Inferior parietal cortex (tissue), 1 donor: ENCODE measurements around the gene SLC35A4.
"Not testable (repeated sequence)": the region's sequence is repeated elsewhere in the genome, so short reads cannot be mapped to it uniquely, and the experiment has no call there.

Experiments
- DNase-seq: peaks from one replicate; pipeline ENCODE4 v3.0.0-alpha.2; 2016; ENCODE audit errors: extremely low spot score

SLC35A4 gene

DNA sequence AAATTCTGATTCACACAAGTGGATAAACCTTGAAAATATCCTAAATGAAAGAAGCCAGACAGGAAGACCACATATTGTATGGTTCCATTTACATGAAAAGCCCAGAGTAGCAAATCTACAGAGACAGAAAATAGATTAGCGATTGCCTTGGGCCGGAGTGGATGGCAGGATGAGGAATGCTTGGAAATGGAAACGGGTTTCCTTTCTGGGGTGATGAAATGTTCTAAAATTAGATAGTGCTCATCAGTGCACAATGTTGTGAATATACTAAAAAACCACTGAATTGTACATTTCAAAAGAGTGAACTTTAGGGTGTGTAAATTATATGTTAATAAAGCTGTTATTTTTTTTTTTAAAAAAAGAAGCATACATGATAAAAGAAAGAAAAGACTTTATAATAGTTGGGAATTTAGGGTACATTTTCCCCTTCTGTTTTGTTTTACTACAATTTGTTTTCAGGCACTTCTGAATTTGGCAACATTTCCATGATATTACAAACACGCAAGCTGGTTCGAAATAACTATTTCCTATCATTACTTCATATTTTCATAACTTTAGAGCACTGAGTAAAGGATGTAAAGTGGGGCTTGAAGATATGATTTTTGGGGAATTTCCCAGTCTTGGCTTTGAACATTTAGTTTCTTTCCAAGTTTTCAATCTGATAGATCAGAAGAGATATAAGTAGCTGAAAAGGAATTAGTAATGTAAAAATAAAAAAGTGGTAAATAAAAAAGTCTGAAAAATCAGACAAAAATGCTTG is 23.9 kb downstream of the SLC35A4 start:
- no peak for DNase-seq

DNA sequence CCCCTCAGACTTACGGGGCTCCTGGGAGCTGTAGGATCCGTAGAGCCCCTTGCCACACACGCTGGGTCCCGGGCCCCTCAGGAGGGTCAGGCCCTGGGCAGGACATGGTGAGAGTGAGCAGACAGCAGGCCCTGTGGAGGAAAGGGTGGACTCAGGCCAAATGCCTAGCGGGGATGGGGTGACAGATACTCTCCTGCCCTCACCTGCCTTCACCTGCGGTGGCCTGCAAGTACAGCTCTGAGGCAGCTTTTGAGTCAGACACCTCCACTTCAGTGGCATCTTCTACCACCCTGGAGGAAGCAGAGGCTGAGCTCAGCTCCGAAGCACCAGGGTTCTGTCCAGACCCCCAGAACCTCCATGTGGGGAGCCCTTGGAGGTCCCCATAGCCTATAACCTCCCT is 26.2 kb downstream of the SLC35A4 start:
- no peak for DNase-seq

DNA sequence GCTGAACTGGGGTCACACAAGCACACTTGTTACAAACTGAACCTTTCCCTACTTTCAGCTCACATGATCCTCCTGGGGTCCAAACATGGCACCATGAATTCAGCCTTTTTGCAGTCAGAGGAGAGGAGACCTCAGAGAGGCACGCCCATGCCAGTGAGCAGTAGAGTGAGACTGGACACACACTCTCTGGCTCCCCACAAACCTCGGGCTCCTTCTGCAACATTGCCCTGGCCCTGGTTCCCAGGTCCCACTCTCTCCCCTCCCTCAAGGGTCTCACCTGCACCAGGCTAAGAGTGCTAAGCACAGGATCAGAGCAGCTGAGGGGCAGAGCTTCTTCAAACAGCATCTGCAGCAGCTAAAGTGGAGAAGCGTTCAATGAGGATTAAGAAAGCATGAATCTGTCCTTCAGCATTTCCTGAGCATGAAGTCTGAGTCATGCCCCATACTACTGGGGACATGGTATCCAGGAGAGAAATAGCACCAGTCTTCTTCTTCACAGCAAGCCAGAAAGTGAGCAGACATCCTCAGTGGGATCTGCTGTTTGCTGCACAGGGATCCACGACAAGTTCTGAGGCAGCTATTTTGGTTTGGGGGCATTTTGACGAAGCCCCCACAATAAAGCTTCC is 27.2 kb downstream of the SLC35A4 start:
- DNase-seq, result no peak

DNA sequence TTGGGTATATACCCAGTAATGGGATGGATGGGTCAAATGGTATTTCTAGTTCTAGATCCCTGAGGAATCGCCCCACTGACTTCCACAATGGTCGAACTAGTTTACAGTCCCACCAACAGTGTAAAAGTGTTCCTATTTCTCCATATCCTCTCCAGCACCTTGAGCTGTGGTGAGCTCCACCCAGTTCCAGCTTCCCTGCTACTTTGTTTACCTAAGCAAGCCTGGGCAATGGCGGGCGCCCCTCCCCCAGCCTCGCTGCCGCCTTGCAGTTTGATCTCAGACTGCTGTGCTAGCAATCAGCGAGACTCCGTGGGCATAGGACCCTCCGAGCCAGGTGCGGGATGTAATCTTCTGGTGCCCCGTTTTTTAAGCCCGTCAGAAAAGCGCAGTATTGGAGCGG is 28.4 kb downstream of the SLC35A4 start:
- not testable (repeated sequence) for DNase-seq

DNA sequence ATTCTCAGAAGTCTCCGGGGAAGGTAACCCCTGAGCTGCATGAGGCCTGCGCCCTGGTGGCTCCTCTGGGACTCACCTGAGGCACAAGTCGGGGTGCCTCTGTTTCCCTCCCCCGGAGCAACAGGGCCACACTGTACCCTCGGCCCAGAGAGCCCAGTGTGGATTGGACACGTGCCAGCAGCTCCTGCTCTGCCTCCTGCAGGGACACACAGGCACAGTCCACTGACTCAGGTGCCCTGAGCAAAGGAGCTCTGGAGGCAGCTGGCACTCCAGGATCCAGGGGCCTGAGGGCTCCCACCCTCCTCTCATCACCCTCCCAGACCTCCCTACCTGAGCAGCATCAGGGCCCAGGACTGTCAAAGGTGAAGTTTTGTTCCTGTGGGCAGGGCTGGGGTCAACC is 29.5 kb downstream of the SLC35A4 start:
- DNase-seq, result no peak

DNA sequence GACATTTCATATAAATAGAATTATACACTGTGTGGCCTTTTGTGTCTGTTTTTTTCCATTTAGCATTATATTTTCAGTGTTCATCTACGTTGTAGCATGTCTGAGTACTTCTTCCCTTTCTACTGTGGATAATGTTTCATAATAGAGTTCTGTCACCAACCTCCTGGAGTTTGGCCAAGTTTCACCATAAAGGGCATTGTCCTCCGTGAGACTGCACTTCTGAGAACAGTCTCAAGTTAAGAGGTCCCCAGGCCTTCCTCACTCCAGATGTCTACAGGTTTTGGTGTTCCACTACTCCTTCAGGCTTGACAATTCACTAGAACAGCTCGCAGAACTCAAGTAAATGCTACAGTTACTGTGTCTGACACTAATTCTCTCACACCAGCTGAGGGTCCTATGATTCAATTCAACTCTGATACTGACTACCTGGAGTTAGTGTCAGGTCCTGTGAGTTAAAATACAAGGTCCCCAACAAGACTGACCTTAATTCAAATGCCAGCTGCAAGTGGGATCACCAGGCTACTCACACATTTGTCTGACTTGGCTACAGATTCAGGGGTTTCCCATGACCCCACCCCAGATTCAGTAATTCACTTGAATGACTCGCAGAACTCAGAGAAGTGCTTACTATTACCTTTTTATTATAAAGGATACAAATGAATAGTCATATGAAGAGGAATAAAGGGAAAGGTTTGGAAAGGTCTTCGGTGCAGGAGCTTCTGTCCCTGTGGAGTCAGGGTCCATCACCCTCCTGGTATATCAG is 31.1 kb downstream of the SLC35A4 start:
- DNase-seq, result no peak

DNA sequence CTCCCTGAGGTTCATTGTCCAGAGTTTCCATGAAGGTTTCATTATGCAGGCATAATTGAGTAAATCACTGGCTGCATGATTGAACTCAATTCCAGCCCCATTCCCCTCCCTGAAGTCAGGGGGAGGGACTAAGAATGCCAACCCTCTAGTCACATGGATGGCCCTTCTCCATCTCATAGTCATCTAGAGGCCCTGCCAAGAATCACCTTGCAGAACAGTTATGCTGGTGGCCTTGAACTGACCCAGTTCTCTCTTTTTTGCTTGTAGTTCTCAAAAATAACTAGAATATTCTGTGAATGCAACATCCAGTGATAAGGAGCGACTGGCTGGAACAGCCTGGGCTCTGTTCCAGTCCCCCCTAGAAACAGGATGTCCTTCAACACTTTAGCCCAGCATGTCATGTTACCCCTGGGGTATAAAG is 31.7 kb downstream of the SLC35A4 start:
- DNase-seq, result no peak

DNA sequence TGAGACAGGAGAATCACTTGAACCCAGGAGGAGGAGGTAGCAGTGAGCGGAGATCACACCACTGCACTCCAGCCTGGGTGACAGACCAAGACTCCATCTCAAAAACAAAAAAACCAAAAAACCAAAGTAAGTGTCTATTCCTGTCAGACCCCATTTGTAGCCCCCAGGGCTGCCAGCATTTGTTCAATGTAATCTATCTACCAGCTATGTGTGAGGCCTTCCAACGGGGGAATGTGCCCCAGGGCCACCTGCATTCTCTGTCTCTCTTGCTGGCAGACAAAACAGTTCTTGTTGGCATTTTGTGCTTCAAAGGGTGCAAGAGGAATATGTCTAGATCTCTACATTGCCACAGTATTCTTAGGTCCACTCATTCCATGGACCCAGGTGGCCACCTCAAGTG is 34.2 kb downstream of the SLC35A4 start:
- DNase-seq, result no peak

DNA sequence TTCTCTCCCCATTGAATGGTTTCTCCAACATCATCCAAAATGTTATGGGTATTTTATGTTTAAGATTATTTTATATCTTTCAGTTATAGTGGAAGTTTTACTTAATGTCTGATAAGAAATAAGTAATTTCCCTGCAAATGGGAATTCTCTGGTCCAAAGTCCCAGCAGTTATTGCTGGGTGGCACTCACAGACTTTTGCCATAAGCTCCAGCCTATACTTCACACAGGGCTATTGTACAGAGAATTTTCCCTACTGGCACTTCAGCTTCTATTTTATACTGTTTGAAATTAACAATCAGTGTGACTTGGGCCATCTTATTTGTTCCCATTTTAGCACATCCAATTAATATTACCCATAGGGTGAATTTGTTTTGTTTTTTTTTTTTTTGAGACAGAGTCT is 35.5 kb downstream of the SLC35A4 start:
- no peak for DNase-seq

DNA sequence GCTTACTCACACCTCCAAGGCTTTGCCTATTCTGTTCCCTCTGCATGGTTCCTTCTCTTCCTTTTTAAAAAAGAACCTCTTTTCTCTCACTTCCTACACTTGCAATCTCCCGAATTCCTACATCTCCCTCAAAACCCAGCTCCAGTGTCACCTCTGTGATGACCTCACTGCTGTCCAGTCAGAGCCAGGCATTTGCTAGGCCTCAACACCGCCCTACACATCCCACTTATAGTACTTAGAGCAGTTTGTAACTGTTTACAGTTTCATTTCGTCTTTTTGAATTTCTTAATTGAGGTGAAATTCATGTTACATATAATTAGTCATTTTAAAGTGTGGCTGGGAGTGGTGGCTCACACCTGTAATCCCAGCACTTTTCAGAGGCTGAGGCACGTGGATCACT is 37.5 kb downstream of the SLC35A4 start:
- no peak for DNase-seq

DNA sequence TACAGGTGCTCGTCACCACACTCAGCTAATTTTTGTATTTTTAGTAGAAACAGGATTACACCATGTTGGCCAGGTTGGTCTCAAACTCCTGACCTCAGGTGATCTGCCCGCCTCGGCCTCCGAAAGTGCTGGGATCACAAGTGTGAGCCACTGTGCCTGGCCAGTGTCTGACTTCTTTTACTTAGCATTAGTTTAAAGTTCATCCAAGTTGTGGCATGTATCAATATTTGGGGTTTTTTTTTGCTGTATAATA is 38.7 kb downstream of the SLC35A4 start:
- DNase-seq, result not testable (repeated sequence)

DNA sequence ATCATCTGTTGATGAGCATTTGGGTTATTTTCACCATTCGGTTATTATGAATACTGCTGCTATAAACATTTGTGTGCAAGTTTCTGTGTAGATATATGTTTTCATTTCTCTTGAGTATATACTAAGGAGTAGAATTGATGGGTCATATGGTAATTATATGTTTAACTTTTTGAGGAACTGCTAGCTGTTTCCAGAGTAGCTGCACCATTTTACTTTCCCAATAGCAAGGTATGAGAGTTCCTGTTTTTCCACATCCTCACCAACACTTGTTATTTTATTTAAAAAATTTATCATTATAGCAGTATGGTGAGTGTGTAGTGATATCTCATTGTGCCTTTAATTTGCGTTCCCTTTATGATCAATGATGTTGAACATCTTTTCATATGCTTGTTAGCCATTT is 39.1 kb downstream of the SLC35A4 start:
- no peak for DNase-seq

DNA sequence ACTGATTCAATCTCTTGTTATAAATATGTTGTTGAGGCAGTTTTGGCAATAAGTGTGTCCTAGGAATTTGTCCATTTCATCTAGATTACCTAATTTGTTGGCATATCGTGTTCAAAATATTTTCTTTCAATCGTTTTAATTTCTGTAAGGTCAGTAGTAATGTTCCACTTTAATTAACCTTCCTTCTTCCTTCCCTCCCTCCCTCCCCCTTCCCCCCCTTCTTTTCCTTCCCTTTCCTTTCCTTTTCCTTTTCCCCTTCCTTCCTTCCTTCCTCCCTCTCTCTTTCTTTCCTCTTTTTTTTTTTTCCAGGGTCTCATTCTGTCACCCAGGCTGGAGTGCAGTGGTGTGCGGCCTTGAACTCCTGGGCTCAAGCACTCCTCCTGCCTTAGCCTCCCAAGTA is 41.3 kb downstream of the SLC35A4 start:
- DNase-seq, result no peak

DNA sequence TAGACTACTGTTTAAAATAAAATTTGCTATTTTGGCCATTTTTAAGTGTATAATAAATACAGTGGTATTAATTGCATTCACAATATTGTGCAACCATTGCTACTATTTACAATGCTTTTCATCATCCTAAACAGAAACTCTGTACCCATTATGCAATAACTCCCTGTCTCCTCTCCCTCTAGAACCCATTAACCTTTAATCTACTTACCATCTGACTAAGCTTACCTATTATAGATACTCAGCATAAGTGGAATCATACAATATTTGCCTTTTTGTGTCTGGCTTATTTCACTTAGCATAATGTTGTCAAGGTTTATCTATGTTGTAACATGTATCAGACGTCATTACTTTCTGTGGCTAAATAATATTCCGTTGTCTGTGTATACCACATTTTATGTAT is 42.4 kb downstream of the SLC35A4 start:
- DNase-seq, result no peak

DNA sequence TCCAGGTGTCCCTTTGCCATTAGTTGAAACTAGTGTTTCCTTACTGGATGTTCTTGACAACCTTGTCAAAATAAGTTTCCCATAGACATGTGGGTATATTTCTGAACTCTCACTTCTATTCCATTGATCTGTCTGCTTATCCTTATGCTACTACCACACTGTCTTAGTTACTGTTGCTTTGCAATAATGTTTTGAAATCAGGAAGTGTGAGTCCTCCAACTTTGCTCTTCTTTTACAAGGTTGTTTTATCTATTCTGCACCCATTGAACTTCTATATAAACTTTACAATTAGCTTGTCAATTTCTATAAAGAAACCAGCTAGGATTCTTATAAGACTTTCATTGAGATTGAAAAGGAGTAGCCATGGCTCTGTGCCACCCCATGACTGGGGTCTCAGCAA is 44.1 kb downstream of the SLC35A4 start:
- DNase-seq, result no peak

DNA sequence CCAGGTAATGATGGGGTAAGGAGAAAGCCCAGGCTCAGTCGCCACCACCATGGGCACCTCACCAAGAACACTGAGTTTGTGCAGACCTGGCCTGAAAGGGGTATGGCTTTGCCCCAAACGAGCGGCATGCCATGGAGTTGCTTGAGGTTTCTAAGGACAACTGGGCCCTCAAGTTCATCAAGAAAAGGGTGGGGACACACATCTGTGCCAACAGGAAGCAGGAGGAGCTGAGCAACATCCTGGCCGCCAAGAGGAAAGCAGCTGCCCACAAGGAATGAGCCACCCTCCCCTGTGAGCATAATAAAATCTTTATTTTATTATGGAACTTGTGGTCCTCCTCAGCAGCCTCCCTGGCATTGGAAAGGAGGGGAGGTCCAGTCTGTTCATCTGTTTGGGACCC is 44.5 kb downstream of the SLC35A4 start:
- DNase-seq, result no peak

DNA sequence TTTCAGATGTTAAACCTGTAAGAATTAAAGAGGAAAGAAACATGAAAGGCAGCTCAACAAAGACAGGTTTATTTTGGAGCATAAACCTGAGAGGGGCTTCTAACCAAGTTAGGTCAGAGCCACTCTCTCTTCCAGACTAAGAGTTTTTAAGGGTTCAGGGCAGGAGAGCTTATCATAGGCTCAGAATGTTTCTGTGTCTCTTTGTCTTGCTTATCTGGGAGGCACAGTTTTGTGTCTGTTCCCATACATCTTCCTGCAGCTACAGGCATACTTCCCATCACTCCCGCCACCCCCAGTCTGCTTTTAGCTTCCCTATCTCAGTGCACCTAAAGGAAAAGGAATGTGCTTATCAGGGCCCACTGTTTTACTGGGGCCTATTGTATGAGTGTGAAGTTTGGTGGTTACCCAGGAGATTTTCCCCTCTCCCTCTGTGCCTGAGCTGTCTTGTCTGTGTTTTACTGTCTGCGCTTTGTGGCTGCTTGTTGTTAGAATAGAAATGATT is 46.4 kb downstream of the SLC35A4 start:
- no peak for DNase-seq
